PFSK-1 (cell line): ENCODE measurements around the gene SESN1.

Experiments used
- FOXP2 ChIP-seq: optimal IDR thresholded peaks from 2 replicates; pipeline ENCODE3; 2011; ENCODE audit warnings: borderline replicate concordance, control low read depth, inconsistent platforms; ENCODE audit not compliant: insufficient read depth; ENCODE audit errors: extremely low read length, extremely low read depth
- POLR2AphosphoS5 ChIP-seq: IDR thresholded peaks from 2 replicates; pipeline ENCODE4 v1.6.1; 2012; ENCODE audit warnings: low read depth, mild to moderate bottlenecking, control low read depth, low read length, moderate library complexity
- SIN3A ChIP-seq: IDR thresholded peaks from 2 replicates; pipeline ENCODE4 v1.6.1; 2012; ENCODE audit warnings: mild to moderate bottlenecking, low read length, moderate library complexity, borderline replicate concordance; ENCODE audit not compliant: insufficient read depth
- TAF1 ChIP-seq: IDR thresholded peaks from 2 replicates; pipeline ENCODE4 v1.6.1; 2012; ENCODE audit warnings: low read length, control low read depth, borderline replicate concordance; ENCODE audit not compliant: insufficient read depth
- TF ChIP-seq, protein P1 (sequence below), 2 experiments: IDR thresholded peaks; 2 replicates each; pipeline versions ENCODE4 v1.6.1 to v1.8.0; 2011 to 2012; ENCODE audit warnings: low read depth in 2 of 2, low read length in 2 of 2, control low read depth in 1 of 2, inconsistent platforms in 1 of 2, mild to moderate bottlenecking in 1 of 2, moderate library complexity in 1 of 2; ENCODE audit not compliant: insufficient read depth in 1 of 2

The SESN1 gene

DNA sequence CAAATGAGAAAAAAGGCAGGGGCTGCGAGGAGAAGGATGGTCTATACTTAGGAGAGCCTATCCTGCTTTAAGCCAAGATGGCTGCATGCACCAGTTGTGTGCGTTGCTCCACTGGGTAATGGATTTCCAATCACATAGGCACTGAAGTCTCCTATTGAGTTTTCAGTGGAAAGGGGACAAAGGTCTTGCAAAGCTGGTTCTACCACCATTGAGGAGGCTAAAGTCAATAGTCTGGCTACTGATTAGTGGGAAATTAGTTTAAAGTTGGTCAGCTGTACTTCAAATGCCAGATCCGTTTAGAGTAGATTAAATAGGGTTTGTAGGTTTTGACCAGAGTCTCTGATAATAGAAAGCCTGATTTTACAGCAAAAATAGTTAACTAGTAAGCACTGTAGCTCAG is 104.9 kb downstream of the SESN1 start:
- TF ChIP-seq SIN3A (no peak), FOXP2 (no peak), TAF1 (no peak), POLR2AphosphoS5 (no peak)
- TF ChIP-seq, protein P1, sequence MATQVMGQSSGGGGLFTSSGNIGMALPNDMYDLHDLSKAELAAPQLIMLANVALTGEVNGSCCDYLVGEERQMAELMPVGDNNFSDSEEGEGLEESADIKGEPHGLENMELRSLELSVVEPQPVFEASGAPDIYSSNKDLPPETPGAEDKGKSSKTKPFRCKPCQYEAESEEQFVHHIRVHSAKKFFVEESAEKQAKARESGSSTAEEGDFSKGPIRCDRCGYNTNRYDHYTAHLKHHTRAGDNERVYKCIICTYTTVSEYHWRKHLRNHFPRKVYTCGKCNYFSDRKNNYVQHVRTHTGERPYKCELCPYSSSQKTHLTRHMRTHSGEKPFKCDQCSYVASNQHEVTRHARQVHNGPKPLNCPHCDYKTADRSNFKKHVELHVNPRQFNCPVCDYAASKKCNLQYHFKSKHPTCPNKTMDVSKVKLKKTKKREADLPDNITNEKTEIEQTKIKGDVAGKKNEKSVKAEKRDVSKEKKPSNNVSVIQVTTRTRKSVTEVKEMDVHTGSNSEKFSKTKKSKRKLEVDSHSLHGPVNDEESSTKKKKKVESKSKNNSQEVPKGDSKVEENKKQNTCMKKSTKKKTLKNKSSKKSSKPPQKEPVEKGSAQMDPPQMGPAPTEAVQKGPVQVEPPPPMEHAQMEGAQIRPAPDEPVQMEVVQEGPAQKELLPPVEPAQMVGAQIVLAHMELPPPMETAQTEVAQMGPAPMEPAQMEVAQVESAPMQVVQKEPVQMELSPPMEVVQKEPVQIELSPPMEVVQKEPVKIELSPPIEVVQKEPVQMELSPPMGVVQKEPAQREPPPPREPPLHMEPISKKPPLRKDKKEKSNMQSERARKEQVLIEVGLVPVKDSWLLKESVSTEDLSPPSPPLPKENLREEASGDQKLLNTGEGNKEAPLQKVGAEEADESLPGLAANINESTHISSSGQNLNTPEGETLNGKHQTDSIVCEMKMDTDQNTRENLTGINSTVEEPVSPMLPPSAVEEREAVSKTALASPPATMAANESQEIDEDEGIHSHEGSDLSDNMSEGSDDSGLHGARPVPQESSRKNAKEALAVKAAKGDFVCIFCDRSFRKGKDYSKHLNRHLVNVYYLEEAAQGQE (IDR thresholded peaks at IDR 0.05; ENCODE audit: insufficient read depth in 1 of 2, low read depth in 2 of 2, low read length in 2 of 2): no peak

DNA sequence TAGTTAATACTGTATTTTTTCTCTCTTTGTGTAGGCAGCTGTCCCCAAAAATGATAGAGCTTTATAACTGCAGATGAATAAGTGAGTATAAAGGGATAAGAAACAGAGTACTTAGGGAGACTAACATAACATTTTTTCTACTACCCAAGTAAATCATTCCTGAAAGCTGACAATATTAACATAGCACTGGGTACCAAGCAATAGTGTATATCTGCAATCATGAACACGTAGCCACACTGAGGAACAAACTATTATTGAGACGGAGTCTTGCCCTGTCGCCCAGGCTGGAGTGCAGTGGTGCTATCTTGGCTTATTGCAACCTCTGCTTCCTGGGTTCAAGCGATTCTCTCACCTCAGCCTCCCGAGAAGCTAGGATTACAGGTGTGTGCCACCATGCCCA is 105.9 kb downstream of the SESN1 start:
- TF ChIP-seq POLR2AphosphoS5 (no peak), TAF1 (no peak), FOXP2 (no peak), SIN3A (no peak)
- TF ChIP-seq, protein P1 (IDR thresholded peaks at IDR 0.05; ENCODE audit: insufficient read depth in 1 of 2, low read depth in 2 of 2, low read length in 2 of 2): no peak

DNA sequence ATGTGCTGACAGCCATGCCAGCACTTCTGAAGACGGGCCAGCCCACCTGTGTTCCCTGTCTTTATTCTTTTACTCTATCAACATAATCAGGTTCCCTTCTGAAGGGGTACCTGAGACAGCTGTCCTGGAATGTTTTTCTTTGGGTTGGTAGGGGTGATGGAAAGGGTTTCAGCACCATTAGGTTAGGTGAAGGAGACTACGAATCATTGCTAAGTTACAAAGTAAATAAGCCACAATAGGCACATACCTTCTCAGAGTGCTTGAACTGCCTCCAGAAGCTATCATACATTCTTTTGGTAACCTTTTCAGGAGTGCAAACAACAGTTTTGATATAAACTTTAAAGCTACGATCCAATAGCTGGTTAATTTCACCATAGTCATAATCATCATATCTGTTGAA is 106.3 kb downstream of the SESN1 start:
- TF ChIP-seq, protein P1 (IDR thresholded peaks at IDR 0.05; ENCODE audit: insufficient read depth in 1 of 2, low read depth in 2 of 2, low read length in 2 of 2): no peak
- TF ChIP-seq POLR2AphosphoS5: no peak
- TF ChIP-seq FOXP2: no peak
- no peak for TF ChIP-seq SIN3A
- no peak for TF ChIP-seq TAF1

DNA sequence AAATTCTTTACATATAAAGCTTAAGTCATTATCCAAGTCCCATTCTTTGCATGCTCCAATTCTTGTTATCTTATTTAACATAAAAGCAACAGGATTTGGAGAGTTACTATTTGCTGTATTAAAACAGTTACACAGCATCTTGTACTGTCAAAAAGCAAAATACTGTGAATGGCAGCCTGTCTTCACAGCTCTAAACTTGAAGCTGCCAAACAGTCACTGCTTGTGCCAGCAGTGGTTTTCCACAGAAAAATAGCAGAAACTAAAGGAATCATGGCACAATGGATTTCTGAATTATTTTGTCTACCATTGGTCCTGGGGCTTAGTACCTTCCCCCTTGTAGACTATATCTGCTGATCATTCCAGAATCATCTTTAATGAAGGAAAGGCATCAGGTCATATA is 107.5 kb downstream of the SESN1 start:
- TF ChIP-seq POLR2AphosphoS5 (no peak), SIN3A (no peak), TAF1 (no peak), FOXP2 (no peak)
- TF ChIP-seq, protein P1 (IDR thresholded peaks at IDR 0.05; ENCODE audit: insufficient read depth in 1 of 2, low read depth in 2 of 2, low read length in 2 of 2): no peak

DNA sequence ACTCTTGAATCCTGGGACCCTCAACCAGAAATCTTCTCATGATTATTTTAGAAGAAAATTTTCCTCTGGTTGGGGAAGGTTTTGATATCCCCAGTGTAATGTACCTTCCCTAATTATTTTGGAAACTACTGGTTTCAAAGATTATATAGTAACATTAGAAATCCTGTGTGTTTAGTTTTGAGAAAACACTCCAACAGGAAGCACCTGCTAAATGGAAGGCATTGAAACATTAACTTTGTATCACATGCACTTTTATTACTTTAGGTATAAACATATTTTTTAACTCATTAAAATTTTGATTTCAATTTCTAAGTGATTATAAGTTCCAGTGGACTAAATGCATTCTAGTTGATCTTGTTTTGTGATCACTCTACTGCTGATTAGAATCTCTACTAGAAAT is 109.3 kb downstream of the SESN1 start:
- no peak for TF ChIP-seq SIN3A
- no peak for TF ChIP-seq POLR2AphosphoS5
